D341Med (cell line): ENCODE results near the gene PSMC5.
"Not testable (repeated sequence)": the region's sequence is repeated elsewhere in the genome, so short reads cannot be mapped to it uniquely, and the experiment has no call there.

ENCODE experiments used
- DNase-seq: peaks from one replicate; pipeline ENCODE4 v3.0.0; 2012; ENCODE audit warnings: low spot score

The PSMC5 gene

DNA sequence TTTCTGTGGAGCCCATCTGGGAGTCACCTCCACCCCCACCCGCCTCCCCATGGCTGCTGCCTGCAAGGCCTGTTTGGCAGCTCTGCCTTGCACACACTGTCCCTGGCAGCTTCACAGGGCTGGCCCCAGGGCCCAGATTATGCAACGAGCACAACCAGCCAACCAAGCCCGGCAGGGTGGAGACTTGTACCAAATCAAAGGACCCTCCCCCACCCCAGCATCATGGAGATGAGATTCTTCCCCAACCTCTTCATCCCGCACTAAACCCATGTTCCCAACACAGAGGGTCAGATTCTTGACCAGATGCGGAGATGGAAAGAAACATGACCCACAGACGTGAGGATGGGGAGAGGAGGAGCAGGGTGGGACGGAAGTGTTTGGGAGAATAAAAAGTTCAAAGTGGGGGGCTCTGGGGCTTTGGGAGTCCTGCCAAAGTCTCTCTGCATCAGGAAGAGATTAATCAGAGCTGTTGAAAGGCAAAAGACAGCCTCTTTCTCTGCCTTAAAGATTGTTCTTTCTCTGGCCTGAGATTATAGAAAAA lies 11.5 kb downstream of the PSMC5 start:
- DNase-seq, result no peak

DNA sequence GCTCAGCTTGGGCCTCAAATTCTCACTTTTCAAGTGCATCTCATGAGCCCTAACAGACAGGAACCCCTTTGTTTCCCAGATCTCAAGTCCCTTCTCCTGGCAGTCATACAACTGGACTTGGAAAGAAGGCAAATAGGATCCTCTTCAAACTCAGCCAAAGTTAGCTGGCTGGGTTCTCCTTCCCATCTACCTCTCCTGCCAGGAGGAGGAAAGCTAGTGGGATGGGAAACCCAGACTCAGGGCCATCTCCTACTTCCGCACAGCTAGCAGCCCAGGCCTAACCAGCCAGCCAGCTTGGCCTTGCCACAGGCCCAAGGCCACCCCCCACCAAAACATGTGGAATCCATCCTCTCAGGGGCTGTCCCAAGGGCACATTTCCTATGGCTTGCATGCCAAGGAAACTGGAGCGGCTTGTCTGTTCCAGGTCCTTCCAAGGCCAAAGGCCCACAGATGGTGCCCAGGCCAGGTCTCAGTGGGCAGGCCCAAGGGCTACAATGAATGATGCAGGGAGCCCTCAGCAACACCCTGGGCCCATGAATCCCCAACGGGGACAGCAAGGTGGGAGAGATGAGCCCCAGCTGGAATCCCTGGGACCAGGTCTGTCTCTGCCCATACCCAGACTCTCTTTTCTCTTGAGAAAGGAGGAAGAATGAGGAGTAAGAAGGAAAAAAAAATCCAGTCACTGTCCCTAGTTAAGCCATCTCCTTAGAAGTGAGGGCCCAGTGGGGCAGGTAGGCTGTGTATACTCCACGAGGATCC lies 13.5 kb downstream of the PSMC5 start:
- DNase-seq, result no peak

- no peak for DNase-seq
Observed at GRCh38 chr17:63841350-63842172, 14.3 kb downstream of the PSMC5 start.

DNA sequence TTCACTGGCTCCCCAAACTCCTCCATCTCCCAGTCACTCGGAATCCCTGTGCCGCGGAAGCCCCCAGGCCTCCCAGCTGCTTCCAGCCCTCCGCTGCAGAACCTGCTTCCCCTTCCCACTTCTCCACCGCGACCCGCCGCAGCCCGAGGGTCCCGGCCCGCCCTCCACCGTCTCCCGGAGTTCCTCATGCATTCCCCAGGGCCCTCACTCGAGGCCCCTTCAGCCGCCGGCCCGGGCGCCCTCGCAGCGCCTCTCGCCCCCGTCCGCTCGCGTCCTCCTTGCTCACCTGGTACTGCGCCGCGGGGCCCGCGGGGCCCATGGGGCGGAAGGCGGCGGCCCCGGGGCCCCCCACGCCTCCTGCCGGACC lies 14.9 kb downstream of the PSMC5 start:
- no peak for DNase-seq

DNA sequence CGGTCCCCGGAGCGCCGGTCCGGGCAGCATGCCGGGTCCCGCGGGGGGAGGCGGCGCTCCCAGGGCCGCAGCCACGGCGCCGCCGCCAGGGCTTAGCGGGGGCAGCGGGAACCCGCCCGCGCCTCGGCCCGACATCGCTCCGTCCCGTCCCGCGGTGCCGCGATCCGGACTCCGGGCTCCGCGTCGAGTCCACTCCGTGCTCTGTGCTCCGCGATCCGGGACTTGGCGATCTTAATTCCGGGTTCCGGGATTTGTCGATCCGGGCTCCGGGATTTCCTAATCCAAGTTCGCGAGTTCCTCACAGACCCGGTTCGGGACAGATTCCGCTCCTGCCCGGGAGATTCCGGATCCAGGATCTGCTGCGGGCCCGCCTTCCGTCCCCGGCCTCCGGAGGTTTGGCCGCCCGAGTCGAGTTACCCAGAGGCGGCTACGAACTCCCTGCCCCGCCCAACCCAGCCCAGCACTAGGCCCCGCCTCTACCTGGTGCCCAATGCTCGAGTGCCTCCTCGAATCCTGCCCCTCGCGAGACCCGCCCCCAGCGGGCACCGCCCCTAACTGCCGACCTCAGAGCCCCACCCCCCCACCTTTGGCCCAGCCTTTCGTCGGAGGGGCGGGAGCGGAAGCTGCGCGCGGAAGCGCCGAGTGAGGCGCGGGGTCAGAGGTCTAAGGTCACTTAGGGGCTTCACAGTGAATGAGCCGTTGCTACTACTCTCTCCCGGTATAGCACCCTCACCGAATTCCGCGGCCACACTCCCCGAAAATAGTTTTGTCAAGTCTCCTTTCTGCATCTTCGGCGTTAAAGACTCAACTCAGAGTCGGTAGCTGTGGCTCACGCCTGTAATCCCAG lies 15.5 kb downstream of the PSMC5 start, which contains the start of gene SMARCD2:
Gene SMARCD2 (minus strand): TSS at position 146 of the 847 bp plus-strand sequence. CDS start 11 bp downstream, at position 135.
- peak; percentile 99 for DNase-seq

DNA sequence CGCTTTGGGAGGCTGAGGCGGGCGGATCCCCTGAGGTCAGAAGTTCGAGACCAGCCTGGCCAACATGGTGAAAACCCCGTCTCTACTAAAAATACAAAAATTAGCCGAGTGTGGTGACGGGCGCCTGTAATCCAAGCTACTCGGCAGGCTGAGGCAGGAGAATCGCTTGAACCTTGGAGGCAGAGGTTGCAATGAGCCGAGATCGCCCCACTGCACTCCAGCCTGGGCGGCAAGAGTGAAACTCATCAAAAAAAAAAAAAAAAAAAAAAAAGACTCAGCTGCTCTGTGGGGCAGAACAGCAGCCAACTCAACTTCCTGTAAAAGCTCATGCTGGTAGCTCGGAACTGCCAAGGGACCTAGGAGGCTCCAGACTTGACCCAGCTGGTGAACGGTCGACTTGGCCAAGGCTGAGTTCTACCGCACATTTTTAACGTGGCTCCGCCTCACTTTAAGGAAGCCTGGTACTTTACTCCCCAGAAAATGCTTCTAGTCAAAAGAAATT lies 16.2 kb downstream of the PSMC5 start:
- DNase-seq, result not testable (repeated sequence)

GRCh38 chr17:63843910-63844677 lies 16.9 kb downstream of the PSMC5 start:
- no peak for DNase-seq

DNA sequence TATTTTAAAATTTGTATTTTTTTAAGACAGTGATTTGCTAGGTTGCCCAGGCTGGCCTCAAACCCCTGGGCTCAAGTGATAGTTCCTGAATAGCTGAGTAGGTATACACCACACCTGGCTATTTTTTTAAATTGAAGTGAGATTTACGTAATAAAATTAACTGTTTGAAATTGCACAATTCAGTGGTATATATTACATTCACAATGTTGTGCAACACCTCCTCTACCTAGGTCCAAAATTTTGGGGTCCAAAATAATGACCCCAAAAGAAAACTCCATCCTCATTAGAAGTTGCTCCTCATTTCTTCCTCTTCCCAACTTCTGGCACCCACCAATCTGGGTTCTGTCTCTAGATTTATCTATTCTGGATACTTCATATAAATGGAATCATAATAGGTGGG lies 18.3 kb downstream of the PSMC5 start:
- no peak for DNase-seq

GRCh38 chr17:63847525-63848249 lies 20.5 kb downstream of the PSMC5 start:
- no peak for DNase-seq

DNA sequence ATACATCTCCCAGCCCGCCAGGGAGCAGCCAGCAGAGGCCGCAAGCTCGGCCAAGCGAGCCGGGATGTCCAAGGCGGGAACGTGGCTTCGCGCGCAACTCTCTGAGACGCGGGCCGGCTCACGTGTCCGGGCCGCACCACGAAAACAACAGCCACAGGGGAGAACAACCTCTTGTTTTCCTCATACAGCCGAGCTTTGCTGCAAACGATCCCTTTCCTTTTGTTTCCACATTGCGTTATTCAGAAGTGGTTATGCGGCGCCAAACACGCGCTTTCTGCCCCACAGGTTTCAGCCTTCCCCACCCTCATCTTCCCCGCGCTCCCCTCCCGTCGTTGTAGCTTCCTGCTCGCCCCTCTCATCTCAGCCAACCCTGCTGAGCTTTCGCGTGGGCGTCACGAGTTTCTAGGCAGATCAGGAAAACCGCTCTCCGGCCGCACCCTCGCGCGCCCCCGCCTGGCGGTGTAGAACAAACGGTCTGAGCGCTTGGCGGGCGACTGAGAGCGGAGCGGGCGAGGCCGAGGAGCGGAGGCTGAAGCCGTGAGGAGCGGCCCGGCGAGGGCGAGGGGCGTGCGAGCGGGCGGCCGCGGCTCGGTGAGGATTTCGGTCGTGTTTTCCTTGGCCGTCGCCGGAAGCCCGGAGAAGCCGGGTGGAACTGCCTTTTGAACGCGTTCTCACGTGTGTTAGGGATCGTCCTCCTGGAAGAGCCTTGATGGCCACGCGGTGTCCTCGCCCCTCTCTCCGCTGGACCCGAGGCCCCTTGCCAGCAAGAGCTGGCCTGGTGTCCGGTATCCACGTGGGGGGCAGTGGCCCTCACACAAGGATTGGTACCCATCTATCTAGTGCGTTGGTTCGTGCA lies 21.8 kb downstream of the PSMC5 start:
- peak; percentile 58 for DNase-seq

DNA sequence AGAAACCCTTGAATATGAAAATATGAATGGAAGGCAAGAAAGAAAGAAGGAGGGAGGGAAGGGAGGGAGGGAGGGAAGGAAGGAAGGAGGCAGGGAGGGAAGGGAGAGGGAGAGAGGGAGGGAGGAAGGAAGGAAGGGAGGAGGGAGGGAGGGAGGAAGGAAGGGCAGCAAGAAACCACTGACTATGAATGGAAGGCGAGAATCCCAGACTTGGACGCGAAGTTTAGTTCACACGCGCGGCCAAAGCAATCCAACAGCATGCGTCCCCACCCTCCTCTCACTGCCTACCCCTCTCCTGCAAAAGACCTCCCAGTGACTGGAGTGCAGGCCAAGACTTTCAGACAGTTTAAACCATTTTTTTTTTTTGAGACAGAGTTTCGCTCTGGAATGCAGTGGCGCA lies 23.2 kb downstream of the PSMC5 start:
- DNase-seq, result no peak

- no peak for DNase-seq
Observed at GRCh38 chr17:63853260-63853659, 26.0 kb downstream of the PSMC5 start.

DNA sequence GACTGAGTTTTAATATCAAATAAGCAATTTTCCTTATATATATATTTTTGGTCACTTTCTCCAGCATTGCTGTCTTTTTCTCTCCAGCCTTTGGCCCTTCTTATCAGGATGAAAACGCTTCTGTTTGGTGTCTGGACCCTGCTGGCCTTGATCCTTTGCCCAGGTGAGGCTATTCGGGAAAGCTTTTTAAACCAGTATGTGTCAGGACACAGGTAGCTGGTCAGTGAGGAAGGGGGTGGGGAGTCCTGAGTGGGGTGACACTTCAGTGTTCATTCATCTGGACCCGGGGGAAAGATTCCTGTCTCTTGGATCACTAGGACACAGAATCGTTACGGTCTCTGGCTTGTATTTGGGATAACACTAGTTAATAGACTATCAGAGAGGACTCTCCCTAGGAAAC lies 27.5 kb downstream of the PSMC5 start:
- DNase-seq, result no peak

- DNase-seq, result no peak
Observed at GRCh38 chr17:63855185-63855584, 28.0 kb downstream of the PSMC5 start.

DNA sequence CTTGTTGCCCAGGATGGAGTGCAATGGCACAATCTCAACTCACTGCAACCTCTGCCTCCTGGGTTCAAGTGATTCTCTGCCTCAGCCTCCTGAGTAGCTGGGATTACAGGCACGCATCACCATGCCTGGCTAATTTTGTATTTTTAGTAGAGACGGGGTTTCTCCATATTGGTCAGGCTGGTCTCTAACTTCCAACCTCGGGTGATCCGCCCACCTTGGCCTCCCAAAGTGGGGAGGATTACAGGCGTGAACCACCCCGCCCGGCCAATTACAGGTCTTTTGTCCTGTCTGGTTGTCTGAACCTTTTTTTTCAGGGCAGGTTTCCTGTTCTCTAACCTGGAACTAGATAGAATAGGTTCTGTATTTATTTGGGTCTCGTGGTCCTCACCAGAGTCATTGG lies 29.2 kb downstream of the PSMC5 start:
- DNase-seq, result not testable (repeated sequence)

DNA sequence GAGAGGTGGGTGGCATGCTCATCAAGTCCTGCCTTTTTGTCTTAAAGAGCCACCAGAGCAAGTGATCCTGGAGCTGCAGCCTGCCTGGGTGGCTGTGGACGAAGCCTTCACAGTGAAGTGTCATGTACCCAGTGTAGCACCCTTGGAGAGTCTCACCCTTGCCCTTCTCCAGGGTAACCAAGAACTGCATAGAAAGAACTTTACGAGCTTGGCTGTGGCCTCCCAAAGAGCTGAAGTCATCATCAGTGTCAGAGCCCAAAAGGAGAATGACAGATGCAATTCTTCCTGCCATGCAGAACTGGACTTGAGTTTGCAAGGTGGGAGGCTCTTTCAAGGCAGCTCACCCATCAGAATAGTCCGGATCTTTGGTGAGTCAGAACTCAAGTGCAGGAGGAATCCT lies 32.0 kb downstream of the PSMC5 start:
- DNase-seq, result no peak

- DNase-seq, result not testable (repeated sequence)
Observed at GRCh38 chr17:63866625-63867024, 39.4 kb downstream of the PSMC5 start.

GRCh38 chr17:63869491-63870291 lies 42.5 kb downstream of the PSMC5 start:
- DNase-seq, result not testable (repeated sequence)

DNA sequence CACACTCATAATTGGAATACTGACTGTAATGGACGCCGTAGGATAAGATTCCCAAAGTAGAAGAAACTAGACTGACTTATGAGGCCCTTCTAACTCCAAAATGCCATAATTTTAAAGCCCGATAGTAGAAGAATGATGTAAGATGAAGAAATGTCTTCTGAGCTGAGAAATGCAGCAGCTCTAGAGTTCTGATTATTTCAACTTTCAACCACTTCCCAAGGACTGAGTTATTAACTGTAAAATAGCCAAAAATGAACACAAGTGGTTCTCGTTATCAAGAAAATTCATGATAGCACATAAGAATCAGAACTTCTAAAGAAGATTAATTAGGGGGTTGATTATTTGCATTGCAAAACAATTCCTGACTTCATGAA lies 43.0 kb downstream of the PSMC5 start:
- not testable (repeated sequence) for DNase-seq
